ENCODE results near the gene RIOX2. TPM values are rescaled to one million over a fixed set of nuclear protein-coding genes. Genes with fewer than 3 reads are reported as not detected.

The RIOX2 gene
- total RNA-seq, 1 donor from 2014 or later: 20.2 TPM

GRCh38 chr3:97960993-97961766, 11.1 kb downstream of the RIOX2 start:
- H3K27me3 Mint-ChIP-seq (ENCODE audit: low read depth, unreplicated experiment): no peaks in the 10 kb centered on the region
- H3K9ac ChIP-seq (ENCODE audit: low read length): no peak overlapping the region
- DNase-seq (ENCODE audit: low read depth) (no peak), FAIRE-seq (no peak)
- H3K36me3 ChIP-seq (ENCODE audit: insufficient read depth, low read length): peaks cover 9% of the 10 kb centered on the region
- no peaks in the 10 kb centered on the region for H3K9me3 ChIP-seq (ENCODE audit: insufficient read depth, low read depth, low read length)
- no peaks in the 10 kb centered on the region for H3K9me3 Mint-ChIP-seq (ENCODE audit: unreplicated experiment)
- H3K27me3 ChIP-seq (ENCODE audit: insufficient read depth, low read length): no peaks in the 10 kb centered on the region
- H3K4me3 Mint-ChIP-seq (ENCODE audit: unreplicated experiment): no peak overlapping the region
- no peak overlapping the region for H2AFZ ChIP-seq (ENCODE audit: low read depth, low read length)
- no peak overlapping the region for H3K27ac Mint-ChIP-seq (ENCODE audit: unreplicated experiment)
- H3K4me3 ChIP-seq (ENCODE audit: insufficient read depth, low read depth, low read length): no peak overlapping the region
- no peak overlapping the region for H3K27ac ChIP-seq (ENCODE audit: low read depth, low read length)
- no peaks in the 10 kb centered on the region for H3K4me1 Mint-ChIP-seq (ENCODE audit: low read depth, unreplicated experiment)
- peaks cover 10% of the 10 kb centered on the region for H3K4me1 ChIP-seq (ENCODE audit: insufficient read depth, low read length)
- H4K20me1 ChIP-seq (ENCODE audit: insufficient read depth, low read length): peaks cover 34% of the 10 kb centered on the region
- TF ChIP-seq EZH2 (IDR thresholded peaks at IDR 0.05; ENCODE audit: insufficient read depth, low read length) (no peak), CTCF (IDR thresholded peaks at IDR 0.05; ENCODE audit: insufficient read depth, low read depth, low read length) (no peak)
- no peak overlapping the region for H3K4me2 ChIP-seq (ENCODE audit: low read length)
- H3K79me2 ChIP-seq (ENCODE audit: insufficient read depth, low read length): peaks cover 35% of the 10 kb centered on the region
- H3K36me3 Mint-ChIP-seq (ENCODE audit: low read depth, unreplicated experiment): no peaks in the 10 kb centered on the region

DNA sequence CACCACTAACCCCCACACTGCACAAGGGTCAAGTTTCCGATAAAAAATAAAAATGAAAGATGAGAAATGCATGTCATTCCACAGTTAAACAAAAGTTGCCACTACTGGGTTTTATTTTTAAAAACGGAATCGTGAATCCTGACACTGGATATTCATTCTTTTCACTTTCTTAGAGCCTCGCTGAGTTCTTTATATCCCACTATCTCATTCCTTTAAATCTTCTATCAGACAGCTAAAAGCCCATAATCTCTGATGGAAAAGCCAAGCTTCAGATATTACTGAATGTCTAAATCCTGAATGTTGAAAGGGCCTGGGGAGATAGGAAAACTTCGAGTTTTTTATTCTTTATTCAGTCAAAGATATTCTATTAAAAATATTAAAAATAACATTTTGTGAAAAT, 11.7 kb downstream of the RIOX2 start:
- H3K4me3 ChIP-seq (ENCODE audit: insufficient read depth, low read depth, low read length): no peak overlapping the region
- Mint-ChIP-seq H3K27ac (ENCODE audit: unreplicated experiment) (no peak overlapping the region), H3K4me1 (ENCODE audit: low read depth, unreplicated experiment) (no peaks in the 10 kb centered on the region), H3K27me3 (ENCODE audit: low read depth, unreplicated experiment) (no peaks in the 10 kb centered on the region), H3K9me3 (ENCODE audit: unreplicated experiment) (no peaks in the 10 kb centered on the region), H3K4me3 (ENCODE audit: unreplicated experiment) (no peak overlapping the region), H3K36me3 (ENCODE audit: low read depth, unreplicated experiment) (no peaks in the 10 kb centered on the region)
- H3K4me2 ChIP-seq (ENCODE audit: low read length): no peak overlapping the region
- no peak for TF ChIP-seq EZH2 (IDR thresholded peaks at IDR 0.05; ENCODE audit: insufficient read depth, low read length)
- no peak for TF ChIP-seq CTCF (IDR thresholded peaks at IDR 0.05; ENCODE audit: insufficient read depth, low read depth, low read length)
- H3K4me1 ChIP-seq (ENCODE audit: insufficient read depth, low read length): peaks cover 10% of the 10 kb centered on the region
- no peak overlapping the region for H3K27ac ChIP-seq (ENCODE audit: low read depth, low read length)
- no peak for DNase-seq (ENCODE audit: low read depth)
- no peak for FAIRE-seq
- no peaks in the 10 kb centered on the region for H3K9me3 ChIP-seq (ENCODE audit: insufficient read depth, low read depth, low read length)
- no peak overlapping the region for H3K9ac ChIP-seq (ENCODE audit: low read length)
- peaks cover 6% of the 10 kb centered on the region for H3K36me3 ChIP-seq (ENCODE audit: insufficient read depth, low read length)
- H4K20me1 ChIP-seq (ENCODE audit: insufficient read depth, low read length): peaks cover 28% of the 10 kb centered on the region
- no peak overlapping the region for H2AFZ ChIP-seq (ENCODE audit: low read depth, low read length)
- no peaks in the 10 kb centered on the region for H3K27me3 ChIP-seq (ENCODE audit: insufficient read depth, low read length)
- peaks cover 32% of the 10 kb centered on the region for H3K79me2 ChIP-seq (ENCODE audit: insufficient read depth, low read length)

DNA sequence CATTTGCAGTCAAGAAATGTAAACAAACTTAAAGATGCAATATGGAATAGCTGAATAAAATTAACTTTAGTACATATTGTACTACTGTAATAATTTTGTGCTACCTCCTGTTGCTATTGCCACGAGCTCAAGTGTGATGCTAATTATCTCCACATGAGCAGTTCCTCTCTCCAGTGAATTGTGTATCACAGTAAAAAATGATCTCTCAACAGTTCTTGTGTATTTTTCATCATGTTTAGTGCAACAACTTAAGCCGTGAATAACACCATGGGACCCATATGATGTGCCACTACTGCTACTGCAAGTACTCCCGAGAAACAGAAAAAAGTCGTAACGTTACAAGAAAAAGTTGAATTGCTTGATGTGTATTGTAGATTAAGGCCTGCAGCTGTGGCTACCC, 12.4 kb downstream of the RIOX2 start:
- Mint-ChIP-seq H3K36me3 (ENCODE audit: low read depth, unreplicated experiment) (no peaks in the 10 kb centered on the region), H3K4me3 (ENCODE audit: unreplicated experiment) (no peak overlapping the region)
- FAIRE-seq: no peak

More for the DNA sequence above, 12.4 kb downstream of the RIOX2 start:
- H3K9me3 Mint-ChIP-seq (ENCODE audit: unreplicated experiment): no peaks in the 10 kb centered on the region
- Histone ChIP-seq H3K27me3 (ENCODE audit: insufficient read depth, low read length) (no peaks in the 10 kb centered on the region), H3K9ac (ENCODE audit: low read length) (no peak overlapping the region), H2AFZ (ENCODE audit: low read depth, low read length) (no peak overlapping the region), H3K36me3 (ENCODE audit: insufficient read depth, low read length) (peaks cover 5% of the 10 kb centered on the region), H4K20me1 (ENCODE audit: insufficient read depth, low read length) (peaks cover 26% of the 10 kb centered on the region), H3K4me1 (ENCODE audit: insufficient read depth, low read length) (peaks cover 10% of the 10 kb centered on the region), H3K27ac (ENCODE audit: low read depth, low read length) (no peak overlapping the region), H3K4me2 (ENCODE audit: low read length) (no peak overlapping the region), H3K9me3 (ENCODE audit: insufficient read depth, low read depth, low read length) (no peaks in the 10 kb centered on the region), H3K4me3 (ENCODE audit: insufficient read depth, low read depth, low read length) (no peak overlapping the region), H3K79me2 (ENCODE audit: insufficient read depth, low read length) (peaks cover 31% of the 10 kb centered on the region)
- TF ChIP-seq CTCF (IDR thresholded peaks at IDR 0.05; ENCODE audit: insufficient read depth, low read depth, low read length) (no peak), EZH2 (IDR thresholded peaks at IDR 0.05; ENCODE audit: insufficient read depth, low read length) (no peak)
- H3K4me1 Mint-ChIP-seq (ENCODE audit: low read depth, unreplicated experiment): no peaks in the 10 kb centered on the region
- no peak for DNase-seq (ENCODE audit: low read depth)
- no peaks in the 10 kb centered on the region for H3K27me3 Mint-ChIP-seq (ENCODE audit: low read depth, unreplicated experiment)
- no peak overlapping the region for H3K27ac Mint-ChIP-seq (ENCODE audit: unreplicated experiment)
